NCI-H82 treated with DMSO at 0.1 percent for 48 hours (cell line): Measurements from ENCODE around the gene CNTLN.
"Not testable (repeated sequence)": the region's sequence is repeated elsewhere in the genome, so short reads cannot be mapped to it uniquely, and the experiment has no call there.

ENCODE experiments used
- DNase-seq: peaks from one replicate; lab custom pipeline; 2025; ENCODE audit not compliant: unreplicated experiment; lab: John Stamatoyannopoulos, UW

The CNTLN gene

GRCh38 chr9:17488662-17489061 lies 353.8 kb downstream of the CNTLN start:
- DNase-seq = no peak

GRCh38 chr9:17490110-17490509 lies 355.3 kb downstream of the CNTLN start:
- peak; percentile 42 for DNase-seq

- no peak for DNase-seq
These were observed 356.9 kb downstream of the CNTLN start for GRCh38 chr9:17491780-17492179.

- no peak for DNase-seq
These were observed 368.4 kb downstream of the CNTLN start for GRCh38 chr9:17503196-17503595.

- no peak for DNase-seq
These were observed 374.3 kb downstream of the CNTLN start for GRCh38 chr9:17509151-17509550.

GRCh38 chr9:17509701-17510100 lies 374.9 kb downstream of the CNTLN start:
- no peak for DNase-seq

GRCh38 chr9:17519761-17520160 lies 384.9 kb downstream of the CNTLN start:
- DNase-seq = no peak

GRCh38 chr9:17520268-17521064 lies 385.6 kb downstream of the CNTLN start:
- DNase-seq = peak; percentile 9

- DNase-seq = no peak
These were observed 386.4 kb downstream of the CNTLN start for GRCh38 chr9:17521100-17521855.

- DNase-seq = not testable (repeated sequence)
These were observed 391.9 kb downstream of the CNTLN start for GRCh38 chr9:17526726-17527125.

GRCh38 chr9:17528859-17529258 lies 394.0 kb downstream of the CNTLN start:
- no peak for DNase-seq

- DNase-seq = no peak
These were observed 396.9 kb downstream of the CNTLN start for GRCh38 chr9:17531642-17532254.

- no peak for DNase-seq
These were observed 397.6 kb downstream of the CNTLN start for GRCh38 chr9:17532461-17532860.

- no peak for DNase-seq
These were observed 400.3 kb downstream of the CNTLN start for GRCh38 chr9:17535176-17535575.

GRCh38 chr9:17536027-17536426 lies 401.2 kb downstream of the CNTLN start:
- DNase-seq = no peak

- DNase-seq = no peak
These were observed 416.2 kb downstream of the CNTLN start for GRCh38 chr9:17551023-17551422.
